MM.1S (cell line): ENCODE measurements around the gene MAN1C1.
A peak's percentile ranks its signal among the peaks of the same experiment; 100 is the strongest.

Experiments
- DNase-seq: peaks from one replicate; pipeline ENCODE4 v3.0.0-alpha.2; 2015
- H2AFZ ChIP-seq: fragments of 300-600 bp; sonication (generic); 2 replicates; pipeline ENCODE4 v1.6.0; 2016; ENCODE audit warnings: antibody characterized with exemption, low read length
- H3F3A ChIP-seq: fragments of 300-600 bp; sonication (generic); 2 replicates; pipeline ENCODE4 v1.6.1; 2016; ENCODE audit warnings: mild to moderate bottlenecking, antibody characterized with exemption, low read length, moderate library complexity, mixed read lengths; ENCODE audit not compliant: insufficient read depth
- H3K27ac ChIP-seq: fragments of 300-600 bp; sonication (generic); 2 replicates; pipeline ENCODE4 v1.5.1; 2016; ENCODE audit warnings: mild to moderate bottlenecking, low read length
- H3K27me3 ChIP-seq: fragments of 300-600 bp; sonication (generic); replicated peaks from 2 replicates; pipeline ENCODE4 v1.6.0; 2016; ENCODE audit warnings: low read length; ENCODE audit not compliant: insufficient read depth
- H3K36me3 ChIP-seq: fragments of 300-600 bp; sonication (generic); replicated peaks from 2 replicates; pipeline ENCODE4 v1.6.1; 2016; ENCODE audit warnings: mild to moderate bottlenecking, low read length, mixed read lengths; ENCODE audit not compliant: insufficient read depth
- H3K4me1 ChIP-seq: fragments of 300-600 bp; sonication (generic); 2 replicates; pipeline ENCODE4 v1.6.1; 2016; ENCODE audit warnings: low read length, mixed read lengths
- H3K4me2 ChIP-seq: fragments of 300-600 bp; sonication (generic); 2 replicates; pipeline ENCODE4 v1.6.0; 2016; ENCODE audit warnings: low read depth, low read length
- H3K4me3 ChIP-seq: fragments of 300-600 bp; sonication (generic); 2 replicates; pipeline ENCODE4 v1.5.1; 2016; ENCODE audit warnings: low read length, mixed read lengths
- H3K79me2 ChIP-seq: fragments of 300-600 bp; sonication (generic); 2 replicates; pipeline ENCODE4 v1.6.1; 2016; ENCODE audit warnings: mixed run types, low read length, mixed read lengths
- H3K9ac ChIP-seq: fragments of 300-600 bp; sonication (generic); 2 replicates; pipeline ENCODE4 v1.6.1; 2016; ENCODE audit warnings: low read length, mixed read lengths
- H3K9me2 ChIP-seq: fragments of 300-600 bp; sonication (generic); replicated peaks from 2 replicates; pipeline ENCODE4 v1.6.1; 2016; ENCODE audit warnings: mild to moderate bottlenecking, low read length, mixed read lengths; ENCODE audit not compliant: insufficient read depth
- H3K9me3 ChIP-seq: fragments of 300-600 bp; sonication (generic); replicated peaks from 2 replicates; pipeline ENCODE4 v1.6.1; 2016; ENCODE audit warnings: mild to moderate bottlenecking, low read length, mixed read lengths; ENCODE audit not compliant: insufficient read depth
- H4K20me1 ChIP-seq: fragments of 300-600 bp; sonication (generic); 2 replicates; pipeline ENCODE4 v1.6.1; 2016; ENCODE audit warnings: mild to moderate bottlenecking, low read length, moderate library complexity, mixed read lengths; ENCODE audit not compliant: insufficient read depth
- EZH2 ChIP-seq: fragments of 300-600 bp; sonication (generic); optimal IDR thresholded peaks from 2 replicates; pipeline ENCODE3; 2017; ENCODE audit warnings: low read depth, mild to moderate bottlenecking, antibody characterized with exemption, low read length, mixed read lengths
- EZH2phosphoT487 ChIP-seq: fragments of 300-600 bp; sonication (generic); IDR thresholded peaks from 2 replicates; pipeline ENCODE4 v1.6.1; 2018; ENCODE audit warnings: antibody characterized with exemption, low read length
- TF ChIP-seq, protein P1 (sequence below): fragments of 300-600 bp; sonication (generic); IDR thresholded peaks from 2 replicates; pipeline ENCODE4 v1.5.1; 2016; ENCODE audit warnings: antibody characterized with exemption, low read length, mixed read lengths

MAN1C1 gene

GRCh38 chr1:25802915-25803314 is 186.3 kb downstream of the MAN1C1 start:
- H3K9me3 ChIP-seq: no peaks in the 10 kb centered on the region
- H3K36me3 ChIP-seq: no peaks in the 10 kb centered on the region
- H3K9me2 ChIP-seq: no peaks in the 10 kb centered on the region
- no peaks in the 10 kb centered on the region for H3K79me2 ChIP-seq
- no peaks in the 10 kb centered on the region; the same call in 1 of the 2 replicates for H3F3A ChIP-seq
- no peak overlapping the region for H2AFZ ChIP-seq
- no peak overlapping the region for H3K9ac ChIP-seq
- H3K27me3 ChIP-seq: no peaks in the 10 kb centered on the region
- peak; percentile 66 for DNase-seq
- no peaks in the 10 kb centered on the region for H4K20me1 ChIP-seq
- no peak overlapping the region for H3K4me2 ChIP-seq
- H3K4me1 ChIP-seq: peaks cover 15% of the 10 kb centered on the region
- H3K4me3 ChIP-seq: no peak overlapping the region
- H3K27ac ChIP-seq: no peak overlapping the region
- TF ChIP-seq, protein P1, sequence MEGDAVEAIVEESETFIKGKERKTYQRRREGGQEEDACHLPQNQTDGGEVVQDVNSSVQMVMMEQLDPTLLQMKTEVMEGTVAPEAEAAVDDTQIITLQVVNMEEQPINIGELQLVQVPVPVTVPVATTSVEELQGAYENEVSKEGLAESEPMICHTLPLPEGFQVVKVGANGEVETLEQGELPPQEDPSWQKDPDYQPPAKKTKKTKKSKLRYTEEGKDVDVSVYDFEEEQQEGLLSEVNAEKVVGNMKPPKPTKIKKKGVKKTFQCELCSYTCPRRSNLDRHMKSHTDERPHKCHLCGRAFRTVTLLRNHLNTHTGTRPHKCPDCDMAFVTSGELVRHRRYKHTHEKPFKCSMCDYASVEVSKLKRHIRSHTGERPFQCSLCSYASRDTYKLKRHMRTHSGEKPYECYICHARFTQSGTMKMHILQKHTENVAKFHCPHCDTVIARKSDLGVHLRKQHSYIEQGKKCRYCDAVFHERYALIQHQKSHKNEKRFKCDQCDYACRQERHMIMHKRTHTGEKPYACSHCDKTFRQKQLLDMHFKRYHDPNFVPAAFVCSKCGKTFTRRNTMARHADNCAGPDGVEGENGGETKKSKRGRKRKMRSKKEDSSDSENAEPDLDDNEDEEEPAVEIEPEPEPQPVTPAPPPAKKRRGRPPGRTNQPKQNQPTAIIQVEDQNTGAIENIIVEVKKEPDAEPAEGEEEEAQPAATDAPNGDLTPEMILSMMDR: no peak
- TF ChIP-seq EZH2 (no peak), EZH2phosphoT487 (no peak)

DNA sequence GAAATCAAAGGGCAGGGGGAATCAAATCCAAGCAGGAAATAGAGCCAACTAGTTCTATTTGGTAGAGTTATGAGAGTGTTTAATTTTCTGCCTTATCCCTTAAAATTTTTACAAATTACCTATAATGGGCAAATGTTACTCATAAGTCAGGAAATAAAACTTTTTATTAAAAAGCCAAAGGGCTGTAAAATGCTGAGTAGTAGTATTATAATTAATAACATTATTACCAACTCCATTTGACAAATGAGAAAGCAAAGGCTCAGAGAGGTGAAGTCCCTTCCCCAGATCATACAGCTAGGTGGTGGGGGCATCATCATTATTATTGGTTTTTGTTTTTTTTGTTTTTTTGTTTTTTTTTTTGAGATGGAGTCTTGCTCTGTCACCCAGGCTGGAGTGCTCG is 186.8 kb downstream of the MAN1C1 start:
- Histone ChIP-seq H3K9me2 (no peaks in the 10 kb centered on the region), H3K4me1 (peaks cover 15% of the 10 kb centered on the region), H3K27me3 (no peaks in the 10 kb centered on the region), H4K20me1 (no peaks in the 10 kb centered on the region), H3K36me3 (no peaks in the 10 kb centered on the region), H3F3A (no peaks in the 10 kb centered on the region; the same call in 1 of the 2 replicates), H3K9me3 (no peaks in the 10 kb centered on the region), H3K4me3 (no peak overlapping the region), H2AFZ (no peak overlapping the region), H3K79me2 (no peaks in the 10 kb centered on the region), H3K9ac (no peak overlapping the region), H3K27ac (no peak overlapping the region), H3K4me2 (no peak overlapping the region)
- TF ChIP-seq EZH2phosphoT487 (no peak), EZH2 (no peak)
- TF ChIP-seq, protein P1: no peak
- no peak for DNase-seq

- no peak for DNase-seq
- H3K27ac ChIP-seq: no peak overlapping the region
- H3K4me3 ChIP-seq: no peak overlapping the region
- TF ChIP-seq, protein P1: no peak
- TF ChIP-seq EZH2 (no peak), EZH2phosphoT487 (no peak)
- no peaks in the 10 kb centered on the region for H4K20me1 ChIP-seq
- no peak overlapping the region for H3K4me2 ChIP-seq
- H3K9ac ChIP-seq: no peak overlapping the region
- H3K36me3 ChIP-seq: no peaks in the 10 kb centered on the region
- H3K4me1 ChIP-seq: peaks cover 15% of the 10 kb centered on the region
- no peaks in the 10 kb centered on the region for H3K79me2 ChIP-seq
- no peak overlapping the region for H2AFZ ChIP-seq
- H3K27me3 ChIP-seq: no peaks in the 10 kb centered on the region
- no peaks in the 10 kb centered on the region for H3K9me3 ChIP-seq
- H3K9me2 ChIP-seq: no peaks in the 10 kb centered on the region
- H3F3A ChIP-seq: no peaks in the 10 kb centered on the region; the same call in 1 of the 2 replicates
Observed at GRCh38 chr1:25804244-25804963, 187.8 kb downstream of the MAN1C1 start.
